Measurements from ENCODE around the gene CADPS.

GRCh38 chr3:62923066-62923465, 47.9 kb upstream of the CADPS start:
- TF ChIP-seq EZH2 (IDR thresholded peaks at IDR 0.05; ENCODE audit: low read length, unreplicated experiment) (no peak), EZH2phosphoT487 (IDR thresholded peaks at IDR 0.05; ENCODE audit: borderline replicate concordance, low read length) (no peak), CTCF (conservative IDR thresholded peaks at IDR 0.05; ENCODE audit: low read depth, low read length) (no peak)
